Stimulated activated memory B cell treated with anti-CD40 and anti-IgM and Interleukin-4, amounts not matched to agents 10 μg/mL and 1 μg/mL and 100 μg/mL, for 72 hours (primary cell): Measurements from ENCODE around the gene ZNF865.

Source experiments
- ATAC-seq: fragments of 150-1000 bp; cut with Tn5 transposase; 2 replicates; pipeline ENCODE4 v1.10.0; 2021
- H3K27ac Mint-ChIP-seq: one replicate; pipeline ENCODE4 v1.8.0; 2022; ENCODE audit warnings: mild to moderate bottlenecking, mixed read lengths
- H3K27me3 Mint-ChIP-seq: one replicate; pipeline ENCODE4 v1.8.0; 2022; ENCODE audit warnings: mixed read lengths
- H3K36me3 Mint-ChIP-seq: one replicate; pipeline ENCODE4 v1.8.0; 2022; ENCODE audit warnings: mixed read lengths
- H3K4me1 Mint-ChIP-seq: one replicate; pipeline ENCODE4 v1.8.0; 2022; ENCODE audit warnings: mixed read lengths
- H3K4me3 Mint-ChIP-seq: one replicate; pipeline ENCODE4 v1.8.0; 2022; ENCODE audit warnings: mild to moderate bottlenecking, moderate library complexity, mixed read lengths
- H3K9me3 Mint-ChIP-seq: one replicate; pipeline ENCODE4 v1.8.0; 2022; ENCODE audit warnings: mixed read lengths

ZNF865 gene

DNA sequence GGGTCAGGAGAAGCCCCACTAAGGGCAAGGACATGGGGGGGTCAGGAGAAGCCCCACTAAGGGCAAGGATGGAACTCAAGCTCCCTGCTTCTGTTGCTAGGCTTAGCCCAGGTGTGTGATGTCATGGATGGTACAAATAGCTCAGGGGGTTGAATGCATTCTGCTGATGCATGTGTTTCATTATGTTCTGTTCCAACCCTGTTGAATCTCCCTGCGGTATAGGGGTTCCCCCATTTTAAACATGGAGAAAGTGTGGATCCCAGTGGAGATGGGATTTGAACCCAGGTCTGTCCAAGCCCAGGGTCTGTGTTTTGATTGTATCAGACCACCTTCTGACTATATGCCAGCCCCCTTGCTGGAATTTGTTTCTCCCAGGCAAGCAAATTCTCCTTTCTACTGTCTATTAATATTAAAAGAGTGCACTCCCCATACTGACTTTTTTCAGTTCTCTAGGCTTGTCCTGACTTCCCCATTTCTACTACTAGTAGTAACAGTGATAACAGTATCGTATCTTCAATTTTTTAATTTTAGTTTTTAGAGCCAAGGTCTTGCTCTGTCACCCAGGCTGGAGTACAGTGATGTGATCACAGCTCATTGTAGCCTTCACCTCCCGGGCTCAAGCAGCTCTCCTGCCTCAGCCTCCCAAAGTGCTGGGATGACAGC, 6.7 kb downstream of the ZNF865 start:
- Mint-ChIP-seq H3K36me3 (peaks cover 55% of the 10 kb centered on the region), H3K4me3 (peak overlapping the region; percentile 57), H3K4me1 (peaks cover 53% of the 10 kb centered on the region), H3K9me3 (no peaks in the 10 kb centered on the region), H3K27ac (peak overlapping the region; percentile 67), H3K27me3 (no peaks in the 10 kb centered on the region)
- peak; percentile 52 for ATAC-seq

DNA sequence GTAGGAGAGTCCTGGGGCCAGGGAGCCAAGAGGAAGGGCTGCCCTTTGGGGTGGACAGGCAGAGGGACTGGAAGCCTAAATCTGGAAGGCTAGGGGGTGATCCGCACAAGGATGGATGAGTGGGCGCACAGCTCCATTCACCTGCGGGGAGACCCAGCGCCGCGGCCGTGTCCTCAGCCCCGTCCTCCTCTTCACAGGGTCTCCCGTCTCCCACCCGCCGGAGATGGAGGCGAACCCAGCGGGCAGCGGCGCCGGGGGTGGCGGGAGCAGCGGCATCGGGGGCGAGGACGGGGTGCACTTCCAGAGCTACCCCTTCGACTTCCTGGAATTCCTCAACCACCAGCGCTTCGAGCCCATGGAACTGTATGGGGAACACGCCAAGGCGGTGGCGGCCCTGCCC, 7.9 kb downstream of the ZNF865 start:
- no peak overlapping the region for H3K27ac Mint-ChIP-seq

DNA sequence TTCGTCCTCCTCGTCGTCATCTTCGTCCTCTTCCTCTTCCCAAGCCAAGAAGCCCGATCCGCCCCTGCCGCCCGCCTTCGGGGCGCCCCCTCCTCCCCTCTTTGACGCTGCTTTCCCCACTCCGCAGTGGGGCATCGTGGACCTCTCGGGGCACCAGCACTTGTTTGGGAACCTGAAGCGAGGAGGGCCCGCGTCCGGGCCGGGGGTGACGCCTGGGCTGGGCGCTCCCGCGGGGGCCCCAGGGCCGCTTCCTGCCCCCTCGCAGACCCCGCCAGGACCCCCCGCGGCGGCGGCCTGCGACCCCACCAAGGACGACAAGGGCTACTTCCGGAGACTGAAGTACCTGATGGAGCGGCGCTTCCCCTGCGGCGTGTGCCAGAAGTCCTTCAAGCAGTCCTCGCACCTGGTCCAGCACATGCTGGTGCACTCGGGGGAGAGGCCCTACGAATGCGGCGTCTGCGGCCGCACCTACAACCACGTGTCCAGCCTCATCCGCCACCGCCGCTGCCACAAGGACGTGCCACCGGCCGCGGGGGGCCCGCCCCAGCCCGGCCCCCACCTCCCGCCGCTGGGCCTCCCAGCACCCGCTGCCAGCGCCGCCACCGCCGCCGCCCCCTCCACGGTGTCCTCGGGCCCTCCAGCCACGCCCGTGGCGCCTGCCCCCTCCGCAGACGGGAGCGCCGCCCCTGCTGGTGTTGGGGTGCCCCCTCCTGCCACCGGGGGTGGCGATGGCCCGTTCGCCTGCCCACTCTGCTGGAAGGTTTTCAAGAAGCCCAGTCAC, 8.7 kb downstream of the ZNF865 start:
- Mint-ChIP-seq H3K36me3 (peaks cover 54% of the 10 kb centered on the region), H3K27me3 (no peaks in the 10 kb centered on the region), H3K27ac (no peak overlapping the region), H3K4me1 (peaks cover 36% of the 10 kb centered on the region), H3K4me3 (no peak overlapping the region), H3K9me3 (no peaks in the 10 kb centered on the region)
- ATAC-seq = peak; percentile 57

More for the DNA sequence above, 7.9 kb downstream of the ZNF865 start:
- peaks cover 54% of the 10 kb centered on the region for H3K36me3 Mint-ChIP-seq
- no peak overlapping the region for H3K4me3 Mint-ChIP-seq
- H3K4me1 Mint-ChIP-seq = peaks cover 40% of the 10 kb centered on the region
- no peaks in the 10 kb centered on the region for H3K9me3 Mint-ChIP-seq
- ATAC-seq = no peak
- H3K27me3 Mint-ChIP-seq = no peaks in the 10 kb centered on the region

DNA sequence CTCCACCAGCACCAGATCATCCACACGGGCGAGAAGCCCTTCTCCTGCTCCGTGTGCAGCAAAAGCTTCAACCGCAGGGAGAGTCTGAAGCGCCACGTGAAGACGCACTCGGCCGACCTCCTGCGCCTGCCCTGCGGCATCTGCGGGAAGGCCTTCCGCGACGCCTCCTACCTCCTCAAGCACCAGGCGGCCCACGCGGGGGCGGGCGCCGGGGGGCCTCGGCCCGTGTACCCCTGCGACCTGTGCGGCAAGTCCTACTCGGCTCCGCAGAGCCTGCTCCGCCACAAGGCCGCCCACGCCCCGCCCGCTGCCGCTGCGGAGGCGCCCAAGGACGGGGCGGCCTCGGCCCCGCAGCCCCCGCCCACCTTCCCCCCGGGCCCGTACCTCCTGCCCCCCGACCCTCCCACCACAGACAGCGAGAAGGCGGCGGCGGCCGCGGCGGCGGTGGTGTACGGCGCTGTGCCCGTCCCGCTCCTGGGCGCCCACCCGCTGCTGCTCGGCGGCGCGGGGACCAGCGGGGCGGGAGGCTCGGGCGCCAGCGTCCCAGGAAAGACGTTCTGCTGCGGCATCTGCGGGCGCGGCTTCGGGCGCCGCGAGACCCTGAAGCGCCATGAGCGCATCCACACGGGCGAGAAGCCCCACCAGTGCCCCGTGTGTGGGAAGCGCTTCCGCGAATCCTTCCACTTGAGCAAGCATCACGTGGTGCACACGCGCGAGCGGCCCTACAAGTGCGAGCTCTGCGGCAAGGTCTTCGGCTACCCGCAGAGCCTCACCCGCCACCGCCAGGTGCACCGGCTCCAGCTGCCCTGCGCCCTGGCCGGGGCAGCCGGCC, 9.5 kb downstream of the ZNF865 start:
- Mint-ChIP-seq H3K4me3 (no peak overlapping the region), H3K27ac (no peak overlapping the region), H3K27me3 (no peaks in the 10 kb centered on the region), H3K9me3 (no peaks in the 10 kb centered on the region), H3K36me3 (peaks cover 46% of the 10 kb centered on the region), H3K4me1 (peaks cover 32% of the 10 kb centered on the region)
- ATAC-seq = peak; percentile 58

DNA sequence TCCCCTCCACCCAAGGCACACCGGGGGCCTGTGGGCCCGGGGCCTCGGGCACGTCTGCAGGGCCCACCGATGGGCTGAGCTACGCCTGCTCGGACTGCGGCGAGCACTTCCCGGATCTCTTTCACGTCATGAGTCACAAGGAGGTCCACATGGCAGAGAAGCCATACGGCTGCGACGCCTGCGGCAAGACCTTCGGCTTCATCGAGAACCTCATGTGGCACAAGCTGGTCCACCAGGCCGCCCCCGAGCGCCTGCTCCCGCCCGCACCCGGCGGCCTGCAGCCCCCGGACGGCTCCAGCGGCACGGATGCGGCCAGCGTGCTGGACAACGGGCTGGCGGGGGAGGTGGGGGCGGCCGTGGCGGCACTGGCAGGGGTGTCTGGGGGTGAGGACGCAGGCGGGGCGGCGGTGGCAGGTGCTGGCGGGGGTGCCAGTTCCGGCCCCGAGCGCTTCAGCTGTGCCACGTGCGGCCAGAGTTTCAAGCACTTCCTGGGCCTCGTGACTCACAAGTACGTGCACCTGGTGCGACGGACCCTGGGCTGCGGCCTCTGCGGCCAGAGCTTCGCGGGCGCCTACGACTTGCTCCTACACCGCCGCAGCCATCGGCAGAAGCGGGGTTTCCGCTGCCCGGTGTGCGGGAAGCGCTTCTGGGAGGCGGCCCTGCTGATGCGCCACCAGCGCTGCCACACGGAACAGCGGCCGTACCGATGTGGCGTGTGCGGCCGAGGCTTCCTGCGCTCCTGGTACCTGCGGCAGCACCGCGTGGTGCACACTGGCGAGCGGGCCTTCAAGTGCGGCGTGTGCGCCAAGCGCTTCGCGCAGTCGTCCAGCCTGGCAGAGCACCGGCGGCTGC, 10.3 kb downstream of the ZNF865 start:
- no peak for ATAC-seq
- Mint-ChIP-seq H3K9me3 (no peaks in the 10 kb centered on the region), H3K36me3 (peaks cover 41% of the 10 kb centered on the region), H3K27me3 (no peaks in the 10 kb centered on the region), H3K27ac (no peak overlapping the region), H3K4me1 (peaks cover 25% of the 10 kb centered on the region), H3K4me3 (no peak overlapping the region)

DNA sequence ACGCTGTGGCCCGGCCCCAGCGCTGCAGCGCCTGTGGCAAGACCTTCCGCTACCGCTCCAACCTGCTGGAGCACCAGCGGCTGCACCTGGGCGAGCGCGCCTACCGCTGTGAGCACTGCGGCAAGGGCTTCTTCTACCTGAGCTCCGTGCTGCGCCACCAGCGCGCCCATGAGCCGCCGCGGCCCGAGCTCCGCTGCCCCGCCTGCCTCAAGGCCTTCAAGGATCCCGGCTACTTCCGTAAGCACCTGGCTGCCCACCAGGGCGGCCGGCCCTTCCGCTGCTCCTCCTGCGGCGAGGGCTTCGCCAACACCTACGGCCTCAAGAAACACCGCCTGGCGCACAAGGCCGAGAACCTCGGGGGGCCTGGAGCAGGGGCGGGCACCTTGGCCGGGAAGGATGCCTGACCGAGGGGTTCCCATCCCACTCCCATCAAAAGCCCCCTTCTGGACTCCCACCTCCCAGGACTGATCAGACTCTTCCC, 11.0 kb downstream of the ZNF865 start:
- no peak for ATAC-seq
- Mint-ChIP-seq H3K4me1 (peaks cover 19% of the 10 kb centered on the region), H3K27me3 (no peaks in the 10 kb centered on the region), H3K9me3 (no peaks in the 10 kb centered on the region), H3K36me3 (peaks cover 42% of the 10 kb centered on the region), H3K4me3 (no peak overlapping the region), H3K27ac (no peak overlapping the region)

DNA sequence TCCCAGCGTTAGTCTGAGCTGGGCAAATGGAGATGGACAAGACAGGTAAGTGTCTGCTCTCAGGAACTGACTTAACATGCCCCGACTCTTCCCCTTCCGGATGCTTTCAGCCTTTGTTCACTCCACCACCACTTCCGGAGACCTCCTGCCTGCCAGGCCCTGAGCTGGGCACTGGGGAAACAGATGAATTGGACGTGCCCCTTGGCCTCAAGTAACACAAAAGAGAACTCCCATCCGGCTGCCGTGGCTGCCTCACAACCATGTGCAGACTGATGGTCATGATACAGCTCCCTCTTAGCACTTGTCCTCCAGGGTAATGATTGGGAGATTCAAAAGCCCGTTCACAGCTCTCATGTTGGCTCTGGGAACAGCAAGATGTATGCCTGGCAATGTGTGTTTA, 12.0 kb downstream of the ZNF865 start:
- no peak overlapping the region for H3K4me3 Mint-ChIP-seq
- no peaks in the 10 kb centered on the region for H3K9me3 Mint-ChIP-seq
- peaks cover 9% of the 10 kb centered on the region for H3K4me1 Mint-ChIP-seq
- H3K27me3 Mint-ChIP-seq = no peaks in the 10 kb centered on the region
- no peak overlapping the region for H3K27ac Mint-ChIP-seq
- no peak for ATAC-seq
- peaks cover 42% of the 10 kb centered on the region for H3K36me3 Mint-ChIP-seq

DNA sequence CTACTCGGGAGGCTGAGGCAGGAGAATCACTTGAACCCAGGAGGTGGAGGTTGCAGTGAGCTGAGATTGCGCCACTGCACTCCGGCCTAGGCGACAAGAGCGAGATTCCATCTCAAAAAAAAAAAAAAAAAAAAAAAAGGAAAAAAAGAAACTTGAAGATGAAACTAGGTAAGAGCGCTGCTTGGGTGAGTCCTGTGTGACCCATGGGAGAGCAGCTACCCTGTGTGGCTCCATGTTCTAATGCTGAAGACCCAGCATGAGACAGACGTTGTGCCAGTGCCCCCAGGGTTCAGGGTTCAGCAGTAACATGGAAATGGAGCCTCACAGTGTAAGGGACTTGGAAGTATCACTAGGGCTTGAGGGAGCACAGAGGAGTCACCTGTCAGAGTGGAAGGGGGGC, 13.0 kb downstream of the ZNF865 start:
- H3K27ac Mint-ChIP-seq = no peak overlapping the region
- H3K27me3 Mint-ChIP-seq = no peaks in the 10 kb centered on the region
- H3K36me3 Mint-ChIP-seq = peaks cover 34% of the 10 kb centered on the region
- ATAC-seq = no peak
- no peak overlapping the region for H3K4me3 Mint-ChIP-seq
- no peaks in the 10 kb centered on the region for H3K9me3 Mint-ChIP-seq
- H3K4me1 Mint-ChIP-seq = peaks cover 3% of the 10 kb centered on the region

DNA sequence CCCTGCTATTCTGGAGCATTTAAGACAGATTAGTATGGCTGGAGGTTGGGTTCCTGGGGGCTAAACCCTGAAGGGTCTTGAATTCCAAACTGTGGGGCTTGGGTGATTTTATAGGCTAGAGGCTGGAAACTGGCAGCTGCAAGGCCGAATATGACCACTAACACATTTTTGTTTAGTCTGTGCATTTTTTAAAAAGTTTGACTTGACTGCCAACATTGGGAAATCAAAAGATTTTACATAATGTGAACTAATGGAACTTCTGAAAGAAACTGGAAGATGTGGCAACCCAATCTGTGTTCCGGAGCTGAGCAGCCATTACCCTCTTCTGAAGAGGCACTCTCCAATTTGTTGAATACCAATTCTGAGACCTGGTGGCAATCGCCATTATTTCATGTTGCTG, 13.8 kb downstream of the ZNF865 start:
- H3K4me3 Mint-ChIP-seq = no peak overlapping the region
- no peak for ATAC-seq
- peaks cover 10% of the 10 kb centered on the region for H3K4me1 Mint-ChIP-seq
- H3K36me3 Mint-ChIP-seq = peaks cover 25% of the 10 kb centered on the region
- H3K27ac Mint-ChIP-seq = no peak overlapping the region
- no peaks in the 10 kb centered on the region for H3K27me3 Mint-ChIP-seq
- H3K9me3 Mint-ChIP-seq = no peaks in the 10 kb centered on the region

DNA sequence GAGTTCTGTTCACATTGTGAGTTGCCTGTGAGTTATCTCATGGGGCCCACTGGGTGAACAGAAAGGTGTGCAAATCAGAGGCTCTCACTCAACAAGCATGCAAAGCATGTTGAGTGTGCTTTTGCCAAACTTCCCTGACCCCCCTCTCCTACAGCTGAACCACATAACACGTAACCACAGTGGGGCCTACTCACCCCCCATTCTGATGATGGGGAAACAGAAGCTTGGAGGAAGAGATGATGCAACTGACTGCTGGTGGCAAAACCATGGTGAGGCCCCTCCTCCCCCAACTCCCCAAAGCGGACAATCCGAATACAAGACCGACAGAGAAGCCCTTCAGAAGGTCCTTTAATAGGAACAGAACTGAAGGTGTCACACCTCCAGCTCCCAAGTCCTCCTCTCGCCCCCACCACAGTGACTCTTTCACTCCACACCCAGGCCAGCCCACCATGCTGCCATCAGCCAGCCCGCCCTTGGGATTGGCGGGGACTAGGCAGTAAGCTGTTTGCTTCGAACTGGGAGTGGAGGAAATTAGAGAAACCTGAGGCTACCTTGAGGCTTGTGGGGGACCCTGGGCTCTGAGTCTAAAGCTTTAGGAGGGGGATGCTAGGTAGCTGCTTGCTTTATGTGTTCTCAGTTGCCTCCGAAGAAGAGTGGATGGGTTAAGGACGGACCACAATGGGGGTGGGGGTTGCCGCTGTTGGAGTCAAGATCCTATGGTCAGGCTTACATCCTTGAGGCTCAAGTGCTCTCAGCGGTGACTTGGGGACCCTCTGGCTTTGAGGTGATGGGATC, 15.2 kb downstream of the ZNF865 start:
- peaks cover 21% of the 10 kb centered on the region for H3K36me3 Mint-ChIP-seq
- H3K27ac Mint-ChIP-seq = no peak overlapping the region
- H3K9me3 Mint-ChIP-seq = no peaks in the 10 kb centered on the region
- no peak overlapping the region for H3K4me3 Mint-ChIP-seq
- H3K27me3 Mint-ChIP-seq = no peaks in the 10 kb centered on the region
- H3K4me1 Mint-ChIP-seq = peaks cover 17% of the 10 kb centered on the region
- ATAC-seq = no peak

DNA sequence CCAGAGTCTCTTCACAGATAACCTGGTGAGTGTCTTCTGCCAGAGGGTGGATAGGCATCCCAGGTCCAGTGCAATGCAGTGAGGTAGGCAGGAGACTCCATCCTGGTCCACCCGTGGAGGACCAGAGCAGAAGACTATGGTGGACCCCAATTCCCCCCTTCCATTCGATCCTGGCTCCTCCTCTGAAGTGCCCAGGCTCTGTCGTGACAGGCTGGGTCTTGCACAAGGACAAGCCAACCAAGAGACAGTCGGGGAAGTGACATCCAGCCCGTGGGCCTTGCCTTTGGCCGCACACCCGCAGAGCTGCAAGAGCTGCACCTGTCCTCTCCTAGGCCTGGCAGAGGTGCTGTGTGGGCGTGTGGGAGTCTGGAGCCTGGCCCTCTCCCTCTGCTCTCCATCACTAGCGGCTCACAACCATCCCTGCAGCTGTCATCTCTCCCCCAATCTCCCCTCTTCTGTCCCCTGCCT, 15.8 kb downstream of the ZNF865 start:
- no peak overlapping the region for H3K27ac Mint-ChIP-seq

DNA sequence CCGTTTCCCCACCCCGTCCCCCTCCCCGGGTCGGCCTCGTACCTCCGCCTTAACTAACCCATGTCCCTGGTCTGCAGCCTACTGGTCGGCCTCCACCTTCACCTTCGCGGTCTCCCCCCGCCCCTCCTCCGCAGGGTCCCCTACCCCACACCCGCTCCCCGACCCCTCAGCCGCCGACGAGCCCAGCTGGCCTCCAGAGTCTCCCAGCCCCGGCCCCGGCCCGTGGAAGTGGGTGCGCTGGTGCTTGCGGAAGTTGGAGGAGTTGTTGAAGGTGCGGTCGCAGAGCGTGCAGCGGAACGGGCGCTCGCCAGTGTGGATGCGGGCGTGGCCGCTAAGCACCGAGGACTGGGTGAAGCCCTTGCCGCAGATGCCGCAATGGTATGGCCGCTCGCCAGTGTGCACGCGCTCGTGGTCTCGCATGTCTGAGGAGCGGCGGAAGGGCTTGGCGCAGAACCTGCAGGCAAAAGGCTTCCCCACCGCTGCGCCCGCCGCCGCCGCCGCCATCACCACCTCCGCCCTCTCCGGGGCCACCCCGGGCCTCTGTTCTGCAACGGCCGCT, 16.3 kb downstream of the ZNF865 start:
- peaks cover 17% of the 10 kb centered on the region for H3K36me3 Mint-ChIP-seq
- ATAC-seq = no peak
- H3K4me1 Mint-ChIP-seq = peaks cover 17% of the 10 kb centered on the region
- no peaks in the 10 kb centered on the region for H3K9me3 Mint-ChIP-seq
- no peak overlapping the region for H3K27ac Mint-ChIP-seq
- H3K4me3 Mint-ChIP-seq = no peak overlapping the region
- H3K27me3 Mint-ChIP-seq = no peaks in the 10 kb centered on the region

More for the DNA sequence above, 15.8 kb downstream of the ZNF865 start:
- Mint-ChIP-seq H3K4me3 (no peak overlapping the region), H3K27me3 (no peaks in the 10 kb centered on the region), H3K36me3 (peaks cover 21% of the 10 kb centered on the region), H3K4me1 (peaks cover 17% of the 10 kb centered on the region), H3K9me3 (no peaks in the 10 kb centered on the region)
- ATAC-seq = no peak

DNA sequence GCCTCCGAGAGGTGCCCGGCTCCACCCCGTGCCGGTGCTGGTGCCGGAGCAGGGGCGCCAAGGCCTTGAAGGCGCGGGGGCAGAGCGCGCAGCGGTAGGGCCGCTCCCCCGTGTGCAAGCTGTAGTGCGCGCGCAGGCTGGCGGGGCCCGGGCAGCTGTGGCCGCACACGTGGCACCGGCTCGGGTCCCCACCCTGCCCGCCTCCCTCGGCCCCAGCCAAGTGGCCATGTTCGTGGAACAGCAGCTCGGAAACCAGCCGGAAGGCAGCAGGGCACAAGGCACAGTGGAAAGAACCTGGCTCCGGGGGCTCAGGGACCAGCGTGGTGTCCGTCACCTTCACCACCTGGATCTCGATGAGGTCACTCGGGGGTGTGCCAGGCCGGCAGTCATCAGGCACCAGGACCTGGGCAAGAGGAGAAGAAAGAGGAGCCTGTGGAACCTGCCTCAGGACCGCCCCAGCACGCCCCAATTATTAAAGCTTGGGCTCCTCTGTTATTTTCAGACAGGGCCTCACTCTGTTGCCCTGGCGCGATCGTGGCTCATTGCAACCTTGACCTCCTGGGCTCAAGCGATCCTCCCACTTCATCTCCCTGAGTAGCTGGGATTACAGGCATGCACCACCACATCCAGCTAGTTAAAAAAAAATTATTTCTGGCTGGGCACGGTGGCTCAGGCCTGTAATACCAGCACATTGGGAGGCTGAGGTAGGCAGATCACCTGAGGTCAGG, 17.0 kb downstream of the ZNF865 start:
- Mint-ChIP-seq H3K4me1 (peaks cover 17% of the 10 kb centered on the region), H3K9me3 (no peaks in the 10 kb centered on the region), H3K4me3 (no peak overlapping the region), H3K36me3 (peaks cover 11% of the 10 kb centered on the region), H3K27me3 (no peaks in the 10 kb centered on the region), H3K27ac (no peak overlapping the region)
- peak; percentile 29 for ATAC-seq
